Loucy (cell line): ENCODE results near the gene KCNN3.

Experiments used
- H2AFZ ChIP-seq: fragments of 200-600 bp; sonication (generic); 2 replicates; pipeline ENCODE4 v1.6.0; 2016; ENCODE audit warnings: antibody characterized with exemption, mild to moderate bottlenecking, low read length, moderate library complexity
- H3F3A ChIP-seq: fragments of 200-600 bp; 2 replicates; pipeline ENCODE4 v1.6.0; 2016; ENCODE audit warnings: antibody characterized with exemption, low read depth, mild to moderate bottlenecking
- H3K27me3 ChIP-seq: fragments of 200-600 bp; sonication (generic); 2 replicates; pipeline ENCODE4 v1.6.1; 2014; ENCODE audit warnings: low read length, mild to moderate bottlenecking; ENCODE audit not compliant: insufficient read depth, poor library complexity, severe bottlenecking
- H3K36me3 ChIP-seq: fragments of 200-600 bp; sonication (generic); 2 replicates; pipeline ENCODE4 v1.6.1; 2016; ENCODE audit warnings: low read length; ENCODE audit not compliant: insufficient read depth
- H3K4me1 ChIP-seq: fragments of 200-600 bp; sonication (generic); 2 replicates; pipeline ENCODE4 v1.5.1; 2014; ENCODE audit warnings: low read length, mild to moderate bottlenecking; ENCODE audit not compliant: insufficient read depth, poor library complexity, severe bottlenecking
- H3K4me2 ChIP-seq: fragments of 200-600 bp; sonication (generic); 2 replicates; pipeline ENCODE4 v1.6.0; 2014; ENCODE audit warnings: antibody characterized with exemption, low read length, low read depth, mild to moderate bottlenecking; ENCODE audit not compliant: poor library complexity, severe bottlenecking
- H3K4me3 ChIP-seq: fragments of 200-600 bp; sonication (generic); 2 replicates; pipeline ENCODE4 v1.5.1; 2014; ENCODE audit warnings: low read length, mild to moderate bottlenecking, mixed read lengths; ENCODE audit not compliant: poor library complexity, severe bottlenecking
- H3K79me2 ChIP-seq: fragments of 200-600 bp; sonication (generic); 2 replicates; pipeline ENCODE4 v1.6.1; 2014; ENCODE audit warnings: low read length; ENCODE audit not compliant: insufficient read depth
- H3K9ac ChIP-seq: fragments of 200-600 bp; sonication (generic); 2 replicates; pipeline ENCODE4 v1.6.0; 2014; ENCODE audit warnings: mild to moderate bottlenecking, low read depth, low read length, moderate library complexity; ENCODE audit not compliant: poor library complexity, severe bottlenecking
- H3K9me2 ChIP-seq: fragments of 200-600 bp; sonication (generic); replicated peaks from 2 replicates; pipeline ENCODE4 v1.6.1; 2016; ENCODE audit warnings: low read depth, low read length, mixed read lengths
- H3K9me3 ChIP-seq: fragments of 200-600 bp; sonication (generic); 2 replicates; pipeline ENCODE4 v1.6.1; 2014; ENCODE audit warnings: mild to moderate bottlenecking, antibody characterized with exemption, low read length, low read depth; ENCODE audit not compliant: insufficient read depth
- H4K20me1 ChIP-seq: fragments of 200-600 bp; sonication (generic); 2 replicates; pipeline ENCODE4 v1.6.0; 2014; ENCODE audit warnings: antibody characterized with exemption, low read length, mild to moderate bottlenecking; ENCODE audit not compliant: insufficient read depth, poor library complexity, severe bottlenecking
- EZH2phosphoT487 ChIP-seq: fragments of 200-600 bp; IDR thresholded peaks from 2 replicates; pipeline ENCODE4 v1.6.1; 2018; ENCODE audit warnings: antibody characterized with exemption, mild to moderate bottlenecking, moderate library complexity, borderline replicate concordance
- TF ChIP-seq, protein P1 (sequence below): fragments of 200-600 bp; sonication (generic); conservative IDR thresholded peaks from 2 replicates; pipeline ENCODE4 v1.5.1; 2014; ENCODE audit warnings: mild to moderate bottlenecking, antibody characterized with exemption, low read length

Gene KCNN3

DNA sequence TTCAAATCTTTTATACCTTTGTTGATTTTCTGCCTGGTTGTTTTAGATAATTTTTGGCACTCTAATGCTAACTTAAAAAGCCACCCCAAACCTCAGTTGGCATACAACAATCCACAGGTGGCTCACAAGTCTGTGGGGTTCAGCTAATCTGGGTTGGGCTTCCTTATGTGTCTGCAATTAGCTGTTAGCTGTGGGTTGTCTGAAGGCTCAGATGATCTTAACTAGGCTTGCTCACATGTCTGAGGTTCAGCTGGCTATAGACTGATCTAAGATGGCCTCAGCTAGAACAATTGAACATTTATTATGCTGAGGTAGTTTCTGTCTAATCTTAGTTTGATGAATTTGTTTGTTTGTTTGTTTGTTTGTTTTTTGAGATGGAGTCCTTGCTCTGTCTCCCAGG lies 217.2 kb downstream of the KCNN3 start:
- TF ChIP-seq EZH2phosphoT487, result no peak
- TF ChIP-seq, protein P1, sequence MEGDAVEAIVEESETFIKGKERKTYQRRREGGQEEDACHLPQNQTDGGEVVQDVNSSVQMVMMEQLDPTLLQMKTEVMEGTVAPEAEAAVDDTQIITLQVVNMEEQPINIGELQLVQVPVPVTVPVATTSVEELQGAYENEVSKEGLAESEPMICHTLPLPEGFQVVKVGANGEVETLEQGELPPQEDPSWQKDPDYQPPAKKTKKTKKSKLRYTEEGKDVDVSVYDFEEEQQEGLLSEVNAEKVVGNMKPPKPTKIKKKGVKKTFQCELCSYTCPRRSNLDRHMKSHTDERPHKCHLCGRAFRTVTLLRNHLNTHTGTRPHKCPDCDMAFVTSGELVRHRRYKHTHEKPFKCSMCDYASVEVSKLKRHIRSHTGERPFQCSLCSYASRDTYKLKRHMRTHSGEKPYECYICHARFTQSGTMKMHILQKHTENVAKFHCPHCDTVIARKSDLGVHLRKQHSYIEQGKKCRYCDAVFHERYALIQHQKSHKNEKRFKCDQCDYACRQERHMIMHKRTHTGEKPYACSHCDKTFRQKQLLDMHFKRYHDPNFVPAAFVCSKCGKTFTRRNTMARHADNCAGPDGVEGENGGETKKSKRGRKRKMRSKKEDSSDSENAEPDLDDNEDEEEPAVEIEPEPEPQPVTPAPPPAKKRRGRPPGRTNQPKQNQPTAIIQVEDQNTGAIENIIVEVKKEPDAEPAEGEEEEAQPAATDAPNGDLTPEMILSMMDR, result no peak
- no peaks in the 10 kb centered on the region for H3K9me3 ChIP-seq
- no peak overlapping the region for H2AFZ ChIP-seq
- H3K4me1 ChIP-seq, result no peaks in the 10 kb centered on the region
- no peak overlapping the region for H3K4me3 ChIP-seq
- H3K9me2 ChIP-seq, result no peaks in the 10 kb centered on the region
- no peaks in the 10 kb centered on the region for H3K36me3 ChIP-seq
- H3F3A ChIP-seq, result no peaks in the 10 kb centered on the region
- H3K79me2 ChIP-seq, result no peaks in the 10 kb centered on the region
- no peaks in the 10 kb centered on the region for H4K20me1 ChIP-seq
- no peak overlapping the region for H3K9ac ChIP-seq
- H3K27me3 ChIP-seq, result no peaks in the 10 kb centered on the region
- H3K4me2 ChIP-seq, result no peak overlapping the region
